PC-3 (cell line): ENCODE data around the gene PRRX2.

ENCODE experiments used
- EZH2 ChIP-seq: fragments of 300-600 bp; sonication (generic); IDR thresholded peaks from one replicate; pipeline ENCODE4 v1.6.1; 2017; ENCODE audit warnings: antibody characterized with exemption, mild to moderate bottlenecking, low read length; ENCODE audit not compliant: unreplicated experiment
- EZH2phosphoT487 ChIP-seq: fragments of 300-600 bp; sonication (generic); IDR thresholded peaks from 2 replicates; pipeline ENCODE4 v1.6.1; 2018; ENCODE audit warnings: mild to moderate bottlenecking, antibody characterized with exemption, low read length, borderline replicate concordance
- TF ChIP-seq, protein P1 (sequence below): fragments of 300-600 bp; sonication (generic); conservative IDR thresholded peaks from 2 replicates; pipeline ENCODE4 v1.5.1; 2017; ENCODE audit warnings: antibody characterized with exemption, low read depth, mild to moderate bottlenecking, low read length

DNA sequence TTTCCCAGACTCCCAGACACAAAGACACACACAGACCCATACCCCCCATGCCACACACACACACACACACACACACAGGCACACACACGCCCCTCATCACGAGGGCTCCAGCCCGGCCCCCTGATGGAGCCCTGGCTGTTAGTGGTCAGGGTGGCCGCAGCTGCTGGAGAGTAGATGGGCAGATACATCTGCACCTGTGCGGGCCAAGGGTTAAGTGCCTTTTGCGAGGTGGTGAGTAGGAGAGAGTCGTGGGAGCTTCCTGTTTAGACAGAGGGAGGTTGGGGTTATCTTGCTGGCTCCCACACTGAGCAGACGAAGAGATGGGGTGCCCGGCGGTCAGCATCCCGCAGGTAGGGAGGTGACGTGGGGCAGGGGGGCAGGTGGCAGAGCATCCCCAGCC is 8.2 kb downstream of the PRRX2 start:
- TF ChIP-seq, protein P1, sequence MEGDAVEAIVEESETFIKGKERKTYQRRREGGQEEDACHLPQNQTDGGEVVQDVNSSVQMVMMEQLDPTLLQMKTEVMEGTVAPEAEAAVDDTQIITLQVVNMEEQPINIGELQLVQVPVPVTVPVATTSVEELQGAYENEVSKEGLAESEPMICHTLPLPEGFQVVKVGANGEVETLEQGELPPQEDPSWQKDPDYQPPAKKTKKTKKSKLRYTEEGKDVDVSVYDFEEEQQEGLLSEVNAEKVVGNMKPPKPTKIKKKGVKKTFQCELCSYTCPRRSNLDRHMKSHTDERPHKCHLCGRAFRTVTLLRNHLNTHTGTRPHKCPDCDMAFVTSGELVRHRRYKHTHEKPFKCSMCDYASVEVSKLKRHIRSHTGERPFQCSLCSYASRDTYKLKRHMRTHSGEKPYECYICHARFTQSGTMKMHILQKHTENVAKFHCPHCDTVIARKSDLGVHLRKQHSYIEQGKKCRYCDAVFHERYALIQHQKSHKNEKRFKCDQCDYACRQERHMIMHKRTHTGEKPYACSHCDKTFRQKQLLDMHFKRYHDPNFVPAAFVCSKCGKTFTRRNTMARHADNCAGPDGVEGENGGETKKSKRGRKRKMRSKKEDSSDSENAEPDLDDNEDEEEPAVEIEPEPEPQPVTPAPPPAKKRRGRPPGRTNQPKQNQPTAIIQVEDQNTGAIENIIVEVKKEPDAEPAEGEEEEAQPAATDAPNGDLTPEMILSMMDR, result no peak
- TF ChIP-seq EZH2 (no peak), EZH2phosphoT487 (no peak)
